Astrocyte (in vitro differentiated cells and primary cell): ENCODE measurements around the gene CDC25B.

ENCODE experiments used
- CTCF ChIP-seq: IDR thresholded peaks from 2 replicates; pipeline ENCODE4 v1.5.1; 2011; ENCODE audit warnings: low read depth, mild to moderate bottlenecking, inconsistent platforms, low read length, moderate library complexity; ENCODE audit not compliant: insufficient read depth
- EZH2 ChIP-seq: IDR thresholded peaks from 2 replicates; pipeline ENCODE4 v1.6.1; 2012; ENCODE audit warnings: mild to moderate bottlenecking, low read length, inconsistent platforms; ENCODE audit not compliant: insufficient read depth

GRCh38 chr20:3800256-3800877 is 4.3 kb downstream of the CDC25B start:
- TF ChIP-seq CTCF (no peak), EZH2 (no peak)
